ENCODE results near the gene CBL.

CBL gene

GRCh38 chr11:119315131-119316015 lies 109.2 kb downstream of the CBL start:
- DNase-seq: peak; percentile 49 to 61

GRCh38 chr11:119316016-119316728 lies 110.0 kb downstream of the CBL start:
- DNase-seq: no peak

DNA sequence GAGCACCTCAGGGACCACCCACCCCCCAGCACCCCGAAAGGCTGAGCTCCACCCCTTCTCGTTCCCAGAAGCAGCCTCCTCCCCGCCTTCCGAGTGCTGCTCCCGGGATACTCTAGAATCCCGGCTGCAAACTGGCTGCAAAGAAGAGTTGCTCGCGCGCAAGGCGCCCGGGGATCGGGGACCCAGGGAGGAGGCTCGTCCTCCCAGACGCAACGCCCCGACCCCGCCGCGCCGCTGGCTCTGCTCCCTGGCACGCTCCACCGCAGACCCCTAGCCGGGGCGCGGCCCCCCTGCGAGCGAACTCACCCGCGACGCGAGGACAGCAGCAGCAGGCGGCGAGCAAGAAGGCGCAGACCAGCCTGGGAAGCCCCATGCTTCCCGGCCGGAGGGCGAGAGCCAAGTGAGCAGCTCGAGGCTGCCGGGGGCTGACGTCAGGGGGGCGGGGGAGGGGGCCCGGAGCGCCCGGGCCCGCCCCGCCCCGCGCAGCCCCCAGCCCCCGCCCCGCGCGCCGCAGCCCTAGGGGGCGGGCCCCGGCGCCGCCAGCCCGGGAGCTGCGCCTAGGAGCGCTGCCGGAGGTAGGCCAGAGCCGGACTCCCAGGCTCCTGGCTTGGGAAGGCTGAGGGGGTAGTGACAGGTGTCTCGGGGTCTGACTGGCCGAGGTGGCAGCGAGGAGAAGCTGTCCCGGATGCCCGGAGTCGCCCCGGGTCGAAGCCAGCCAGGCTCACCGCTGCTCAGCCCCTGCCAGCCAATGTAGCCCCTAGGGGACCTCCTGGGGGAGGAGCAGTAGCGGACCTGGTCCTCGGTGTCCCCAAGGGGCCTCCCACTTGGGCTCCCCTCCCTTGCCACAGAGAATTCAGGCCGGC lies 110.8 kb downstream of the CBL start, which contains the start of gene MCAM:
Gene MCAM, minus strand, starts transcription at position 402 of the 863 bp plus-strand sequence. Its CDS starts 29 bp downstream, at position 373.
- no peak for DNase-seq

DNA sequence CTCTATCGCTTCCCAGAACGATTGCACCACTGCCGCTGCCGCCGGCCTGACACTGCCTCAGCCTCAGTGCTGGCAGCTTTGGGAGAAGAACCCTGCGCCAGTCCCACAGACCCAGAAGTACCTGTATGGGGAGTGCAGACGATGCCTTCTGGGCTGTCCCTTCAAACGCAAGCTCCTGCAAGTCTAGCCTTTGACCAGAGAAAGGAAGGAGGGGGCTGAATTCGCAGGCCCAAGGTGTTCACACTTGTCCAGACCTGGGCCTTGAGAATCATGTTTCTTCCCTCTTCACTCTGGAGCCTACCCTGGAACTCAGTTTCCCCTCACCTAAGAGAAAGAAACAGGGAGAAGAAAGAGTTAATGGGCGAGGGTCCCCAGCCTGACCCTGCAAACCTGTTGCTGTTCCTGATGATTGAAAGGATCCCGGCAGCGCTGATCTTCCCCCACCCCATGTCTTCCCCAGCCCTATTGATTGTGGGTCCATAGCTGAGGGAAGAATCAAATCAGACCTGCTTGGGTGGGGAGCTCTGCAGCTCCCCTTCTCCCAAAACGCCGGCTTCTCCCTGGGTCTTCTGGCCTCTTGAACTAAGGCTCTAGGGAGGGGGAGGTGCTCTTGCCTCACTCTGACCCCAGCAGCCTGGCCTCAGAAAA lies 111.6 kb downstream of the CBL start:
- no peak for DNase-seq

DNA sequence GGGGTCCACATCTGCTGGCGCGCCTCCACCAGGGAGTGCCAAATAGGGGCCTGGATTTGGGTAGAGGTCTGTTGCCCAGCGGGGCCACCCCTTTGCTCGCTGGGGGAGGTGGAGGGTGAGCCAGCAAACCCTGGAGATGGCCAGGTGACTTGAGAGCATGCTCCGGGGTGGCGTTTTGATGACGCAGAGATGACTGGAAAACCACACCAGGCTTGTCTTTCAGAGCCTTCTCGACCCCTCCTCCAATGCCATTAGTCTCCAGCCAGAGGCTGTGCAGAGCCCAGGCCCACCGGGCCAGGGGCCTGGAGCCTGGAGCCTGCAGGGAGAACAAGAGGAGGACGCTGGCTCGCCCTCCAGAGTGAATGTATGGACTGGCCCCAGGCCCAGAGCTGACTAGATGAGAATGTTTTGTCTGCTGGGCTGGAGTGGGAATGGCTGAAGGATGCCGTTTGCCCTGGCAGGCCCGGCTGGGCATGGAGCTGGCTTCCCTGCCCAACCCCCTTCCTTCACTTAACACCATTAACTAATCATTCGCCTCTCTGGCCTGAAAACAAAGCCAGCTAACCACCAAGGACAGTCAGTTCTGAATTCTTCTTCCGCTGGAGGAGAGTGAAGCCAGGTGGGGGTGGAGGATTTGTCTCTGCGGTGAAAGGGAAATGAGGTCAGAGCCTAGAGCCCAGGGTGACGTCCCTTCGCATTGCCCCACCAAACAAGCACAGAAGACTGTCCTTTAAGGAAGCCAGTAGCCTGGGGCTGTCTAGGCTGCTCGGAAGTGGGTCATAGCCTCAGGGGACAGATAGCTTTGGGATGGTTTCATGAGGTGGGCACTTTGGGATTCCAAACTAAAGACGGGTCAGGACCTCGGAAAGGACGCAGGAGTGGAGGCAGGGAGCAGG lies 112.3 kb downstream of the CBL start:
- DNase-seq: no peak

GRCh38 chr11:119319136-119319699 lies 113.1 kb downstream of the CBL start:
- DNase-seq: no peak

DNA sequence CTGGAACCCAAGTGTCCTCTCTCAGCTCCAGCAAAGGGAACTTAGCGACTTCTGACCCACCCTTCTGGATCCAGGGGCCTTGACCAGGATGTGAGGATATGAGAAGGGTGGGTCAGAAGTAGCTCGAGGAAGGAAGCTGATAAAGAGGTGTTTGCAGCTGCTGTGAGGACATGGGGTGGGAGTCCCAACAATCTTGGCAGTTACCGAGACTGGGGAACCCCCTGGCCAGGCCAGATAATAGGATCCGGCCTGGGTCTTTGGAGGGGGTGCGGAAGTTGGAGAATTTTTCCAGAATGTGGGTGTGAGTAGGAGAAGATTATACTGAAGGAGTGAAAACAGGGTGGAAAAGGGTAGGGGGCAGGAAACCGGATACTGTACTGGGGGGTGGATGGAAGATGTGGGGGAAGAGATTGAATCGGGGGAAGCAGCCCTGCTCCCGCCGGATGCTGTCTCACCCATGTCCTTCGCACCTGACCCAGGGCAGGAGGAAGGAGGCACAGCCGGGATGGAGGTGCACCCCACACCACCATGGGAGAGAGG lies 113.6 kb downstream of the CBL start:
- DNase-seq: no peak

DNA sequence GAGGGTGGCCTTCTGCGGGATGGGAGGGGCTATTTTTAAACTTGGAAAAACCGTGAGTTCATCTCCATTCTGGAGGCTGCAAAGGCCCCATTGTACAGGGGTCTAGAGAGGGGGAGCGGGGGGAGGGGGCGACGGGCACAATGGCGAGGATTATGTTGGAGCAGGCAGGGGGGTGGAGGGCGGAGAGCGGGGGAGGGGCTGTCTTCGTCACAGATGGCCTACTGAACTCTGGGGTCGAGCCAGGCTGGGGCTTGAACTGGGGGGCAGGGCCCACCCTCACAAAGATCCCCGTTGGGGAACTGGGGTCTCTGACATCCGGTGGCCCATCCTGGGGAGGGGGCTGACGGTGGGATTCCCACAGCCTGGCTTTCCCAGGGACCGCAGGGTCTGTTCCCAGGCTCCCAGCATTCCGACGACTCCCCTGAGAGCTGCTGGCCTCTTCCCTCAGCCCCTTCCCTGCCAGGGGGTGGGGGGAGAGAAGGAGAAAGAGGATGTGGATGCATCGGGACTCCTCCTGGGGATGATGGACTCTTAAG lies 114.2 kb downstream of the CBL start:
- no peak for DNase-seq

GRCh38 chr11:119320776-119321524 lies 114.8 kb downstream of the CBL start:
- peak in 1 of 2 experiments; percentile 36 for DNase-seq

DNA sequence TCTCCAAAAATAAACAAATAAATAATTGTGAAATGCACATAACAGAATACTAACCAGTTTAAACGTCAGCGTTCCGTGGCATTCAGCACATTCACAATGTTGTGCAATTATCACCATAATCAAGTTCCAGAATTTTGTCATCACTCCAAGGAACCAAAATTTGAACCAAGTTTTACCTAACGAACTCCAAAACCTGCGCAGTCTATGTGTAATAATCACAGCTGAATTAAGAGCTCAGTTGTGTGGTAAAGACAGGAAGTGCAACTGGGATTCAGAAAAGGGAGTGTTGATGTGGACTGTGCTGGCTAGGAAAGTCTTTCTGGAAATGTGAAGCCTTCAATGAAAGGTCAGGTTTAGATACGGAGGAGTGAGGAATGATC lies 116.2 kb downstream of the CBL start:
- no peak for DNase-seq

GRCh38 chr11:119322921-119323531 lies 116.9 kb downstream of the CBL start:
- no peak for DNase-seq

- peak; percentile 60 to 75 for DNase-seq
Observed at GRCh38 chr11:119323532-119324033, 117.4 kb downstream of the CBL start.

DNA sequence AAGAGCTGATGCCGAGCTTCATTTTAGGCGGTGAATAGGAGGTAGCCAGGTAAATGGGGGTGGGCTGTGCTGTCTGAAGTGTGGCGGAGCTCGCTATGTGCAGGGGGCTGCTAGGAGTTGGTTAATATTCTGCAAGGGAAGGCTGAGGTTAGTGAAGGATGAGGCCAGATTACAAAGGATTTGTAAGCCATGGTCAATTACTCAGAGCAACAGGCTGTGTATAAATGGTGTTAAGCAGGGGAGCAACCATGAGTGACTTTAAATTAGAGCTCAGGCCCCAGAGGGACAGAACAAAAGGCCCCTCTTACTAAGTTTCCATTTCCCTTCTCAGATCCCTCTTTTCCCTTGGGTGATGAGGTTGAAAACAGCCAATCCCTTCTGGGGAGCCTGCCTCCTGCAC lies 118.0 kb downstream of the CBL start:
- no peak for DNase-seq

DNA sequence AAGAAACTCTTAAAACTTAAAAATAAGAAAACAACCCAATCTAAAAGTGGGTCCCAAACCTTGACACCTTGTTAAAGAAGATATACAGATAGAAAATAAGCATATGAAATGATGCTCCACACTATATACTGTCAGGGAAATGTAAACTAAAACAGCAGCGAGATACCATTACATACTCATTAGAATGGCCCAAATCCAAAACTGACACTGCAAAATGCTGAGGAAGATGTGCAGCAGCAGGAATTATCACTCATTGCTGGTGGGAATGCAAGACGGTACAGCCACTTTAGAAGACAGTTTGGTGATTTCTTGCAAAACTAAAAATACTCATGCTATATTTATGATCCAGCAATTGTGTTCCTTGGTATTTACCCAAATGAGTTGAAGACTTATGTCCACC lies 123.2 kb downstream of the CBL start:
- no peak for DNase-seq

- no peak for DNase-seq
Observed at GRCh38 chr11:119330237-119330636, 124.1 kb downstream of the CBL start.

DNA sequence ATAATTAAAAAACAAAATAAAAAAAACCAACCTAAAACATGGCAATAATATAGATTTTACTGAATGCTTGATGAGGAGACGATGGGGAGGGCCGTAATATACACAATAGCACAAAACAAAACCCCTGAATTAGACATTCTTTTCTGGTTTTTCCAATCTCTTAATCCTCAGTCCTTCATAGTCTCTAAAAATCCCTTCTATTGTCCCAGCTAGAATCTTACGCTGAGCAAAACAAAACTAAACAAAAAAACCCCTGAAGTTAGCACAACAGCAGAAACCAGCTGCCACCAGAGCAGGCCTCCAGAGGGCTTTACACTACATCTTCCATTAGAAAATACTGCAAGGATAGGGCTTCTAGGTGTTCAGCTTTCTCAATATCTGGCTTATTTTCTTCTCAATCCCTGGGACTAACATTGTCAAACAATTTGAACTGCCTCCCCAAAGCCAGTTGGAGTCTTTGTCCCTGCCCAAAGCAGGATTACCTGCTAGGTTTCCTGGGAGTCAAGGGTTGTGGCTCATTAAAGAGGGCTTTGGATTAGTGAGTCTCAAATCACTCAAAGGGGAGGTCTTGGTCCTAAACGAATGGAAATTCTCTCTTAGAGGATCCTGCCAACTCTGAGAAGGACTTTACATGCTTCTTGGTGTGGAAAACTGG lies 126.1 kb downstream of the CBL start:
- DNase-seq: no peak

GRCh38 chr11:119334174-119334930 lies 128.2 kb downstream of the CBL start, which contains the start of gene RNF26:
RNF26 (plus strand) TSS chr11:119334527; CDS start chr11:119335123, 596 bp downstream.
- DNase-seq: peak; percentile 86 to 94
